GM23338 (cell line): Measurements from ENCODE around the gene NGEF. TPM values are rescaled to one million over a fixed set of nuclear protein-coding genes. Genes with fewer than 3 reads are reported as not detected.

Experiments used
- ATAC-seq: fragments of 200-7000 bp; cut with Tn5 transposase; 3 replicates; pipeline ENCODE4 v1.9.1; 2020
- DNase-seq: peaks from one replicate; pipeline ENCODE4 v3.0.0-alpha.2; 2015; ENCODE audit warnings: low spot score
- H2AFZ ChIP-seq: fragments of 200-600 bp; sonication (generic); 2 replicates; pipeline ENCODE4 v1.8.0; 2016; ENCODE audit warnings: antibody characterized with exemption, mild to moderate bottlenecking, moderate library complexity
- H3F3A ChIP-seq: fragments of 200-600 bp; sonication (generic); replicated peaks from 2 replicates; pipeline ENCODE4 v1.8.0; 2017; ENCODE audit warnings: antibody characterized with exemption, mixed run types, low read depth
- H3K27ac ChIP-seq: fragments of 200-600 bp; sonication (generic); 2 replicates; pipeline ENCODE4 v1.6.1; 2016; ENCODE audit warnings: low read depth
- H3K27me3 ChIP-seq: fragments of 200-600 bp; sonication (generic); 2 replicates; pipeline ENCODE4 v1.8.0; 2016; ENCODE audit warnings: mild to moderate bottlenecking, mixed run types, moderate library complexity; ENCODE audit not compliant: insufficient read depth
- H3K36me3 ChIP-seq: fragments of 200-600 bp; sonication (generic); 2 replicates; pipeline ENCODE4 v1.8.0; 2016; ENCODE audit warnings: mild to moderate bottlenecking; ENCODE audit not compliant: insufficient read depth
- H3K4me1 ChIP-seq: fragments of 200-600 bp; sonication (generic); 2 replicates; pipeline ENCODE4 v1.8.0; 2016; ENCODE audit warnings: mild to moderate bottlenecking, moderate library complexity; ENCODE audit not compliant: insufficient read depth
- H3K4me2 ChIP-seq: fragments of 200-600 bp; sonication (generic); 2 replicates; pipeline ENCODE4 v1.7.1; 2017; ENCODE audit warnings: mixed run types
- H3K4me3 ChIP-seq: fragments of 200-600 bp; sonication (generic); 2 replicates; pipeline ENCODE4 v1.6.1; 2016; ENCODE audit warnings: mixed run types
- H3K79me2 ChIP-seq: fragments of 200-600 bp; sonication (generic); replicated peaks from 2 replicates; pipeline ENCODE4 v1.8.0; 2017; ENCODE audit warnings: mild to moderate bottlenecking; ENCODE audit not compliant: insufficient read depth
- H3K9me2 ChIP-seq: fragments of 200-600 bp; sonication (generic); 2 replicates; pipeline ENCODE4 v1.8.0; 2017; ENCODE audit not compliant: insufficient read depth
- H4K20me1 ChIP-seq: fragments of 200-600 bp; sonication (generic); replicated peaks from 2 replicates; pipeline ENCODE4 v1.8.0; 2017; ENCODE audit warnings: mild to moderate bottlenecking; ENCODE audit not compliant: insufficient read depth
- H3K27ac Mint-ChIP-seq: 2 replicates; pipeline ENCODE4 v1.8.0; 2020; ENCODE audit warnings: inconsistent platforms, mild to moderate bottlenecking, moderate library complexity, mixed read lengths
- H3K27me3 Mint-ChIP-seq: 3 replicates; pipeline ENCODE4 v1.8.0; 2022; ENCODE audit warnings: low read depth, mild to moderate bottlenecking, moderate library complexity, mixed read lengths, inconsistent platforms; ENCODE audit not compliant: insufficient read depth, poor library complexity
- H3K36me3 Mint-ChIP-seq: 3 replicates; pipeline ENCODE4 v1.8.0; 2021; ENCODE audit warnings: low read depth, mild to moderate bottlenecking, inconsistent platforms, moderate library complexity, mixed read lengths
- H3K4me1 Mint-ChIP-seq: 3 replicates; pipeline ENCODE4 v1.8.0; 2020; ENCODE audit warnings: mild to moderate bottlenecking, inconsistent platforms, mixed read lengths
- H3K4me3 Mint-ChIP-seq: 3 replicates; pipeline ENCODE4 v1.8.0; 2021; ENCODE audit warnings: moderate library complexity, mild to moderate bottlenecking, inconsistent platforms, mixed read lengths
- H3K9me3 Mint-ChIP-seq: 3 replicates; pipeline ENCODE4 v1.8.0; 2020; ENCODE audit warnings: moderate library complexity, mild to moderate bottlenecking, inconsistent platforms, mixed read lengths
- CREB1 ChIP-seq: fragments of 250-450 bp; sonication (Bioruptor Pico); IDR thresholded peaks from 2 replicates; pipeline ENCODE4 v1.5.0; 2020; ENCODE audit warnings: low read depth, mild to moderate bottlenecking, moderate library complexity
- CTCF ChIP-seq, 2 experiments: fragments of 200-600 bp in 1 of 2; sonication (generic) in 1 of 2; conservative IDR thresholded peaks; 2 replicates each; pipeline versions ENCODE4 v1.5.1 to v1.6.1; 2016 to 2017; ENCODE audit warnings: antibody characterized with exemption in 2 of 2, low read depth in 2 of 2, mild to moderate bottlenecking in 2 of 2, moderate library complexity in 1 of 2
- ETS1 ChIP-seq: IDR thresholded peaks from 2 replicates; pipeline ENCODE4 v1.6.1; 2016; ENCODE audit warnings: antibody characterized with exemption
- EZH2 ChIP-seq: fragments of 200-600 bp; sonication (generic); IDR thresholded peaks from one replicate; pipeline ENCODE4 v1.8.0; 2017; ENCODE audit warnings: antibody characterized with exemption, mild to moderate bottlenecking, low read depth; ENCODE audit not compliant: unreplicated experiment
- EZH2phosphoT487 ChIP-seq: fragments of 200-600 bp; sonication (generic); IDR thresholded peaks from one replicate; pipeline ENCODE4 v1.8.1; 2018; ENCODE audit warnings: antibody characterized with exemption; ENCODE audit not compliant: unreplicated experiment
- JUNB ChIP-seq: IDR thresholded peaks from one replicate; pipeline ENCODE4 v1.6.1; 2016; ENCODE audit warnings: antibody characterized with exemption; ENCODE audit not compliant: unreplicated experiment
- NANOG ChIP-seq: IDR thresholded peaks from 2 replicates; pipeline ENCODE4 v1.6.1; 2016; ENCODE audit warnings: antibody characterized with exemption, borderline replicate concordance
- POLR2AphosphoS5 ChIP-seq: IDR thresholded peaks from 2 replicates; pipeline ENCODE4 v1.6.1; 2016; ENCODE audit warnings: antibody characterized with exemption, low read depth
- REST ChIP-seq: IDR thresholded peaks from one replicate; pipeline ENCODE4 v1.6.1; 2018; ENCODE audit warnings: antibody characterized with exemption; ENCODE audit not compliant: unreplicated experiment
- STAT1 ChIP-seq: IDR thresholded peaks from one replicate; pipeline ENCODE4 v1.6.1; 2016; ENCODE audit warnings: antibody characterized with exemption; ENCODE audit not compliant: unreplicated experiment
- ZNF114 ChIP-seq: fragments of 250-450 bp; sonication (Bioruptor Pico); IDR thresholded peaks from 2 replicates; pipeline ENCODE4 v1.5.0; 2020; ENCODE audit warnings: mild to moderate bottlenecking, moderate library complexity
- ZNF331 ChIP-seq: fragments of 250-450 bp; sonication (Bioruptor Pico); IDR thresholded peaks from 2 replicates; pipeline ENCODE4 v1.5.0; 2020; ENCODE audit warnings: low read depth, mild to moderate bottlenecking, moderate library complexity
- ZNF462 ChIP-seq: fragments of 250-450 bp; sonication (Bioruptor Pico); IDR thresholded peaks from 2 replicates; pipeline ENCODE4 v1.5.0; 2020; ENCODE audit warnings: mild to moderate bottlenecking, moderate library complexity
- polyA plus RNA-seq: library from polyadenylated mRNA; unstranded; fragments of >200 nt; fragmentation: Nextera tagmentation; extraction: Ambion mirVana; gene quantifications from 2 replicates; pipeline ENCODE4 v1.2.1, GENCODE V29; 2016
- total RNA-seq: library from RNA; depleted of rRNA; stranded (reverse); fragments of >200 nt; shearing (Covaris generic); gene quantifications from 2 replicates; pipeline ENCODE4 v1.2.3, GENCODE V29; 2014

Gene NGEF
- total and polyA plus RNA-seq, 2 experiments from 2014 or later, result 1.8 to 5.4 TPM

- DNase-seq (no peak), ATAC-seq (no peak)
- Histone ChIP-seq H3K4me3 (no peak overlapping the region), H2AFZ (no peak overlapping the region), H3K36me3 (no peaks in the 10 kb centered on the region), H3K79me2 (no peaks in the 10 kb centered on the region), H3K9me2 (no peaks in the 10 kb centered on the region), H3K27me3 (no peaks in the 10 kb centered on the region), H3K4me1 (no peaks in the 10 kb centered on the region), H3K4me2 (no peak overlapping the region), H3F3A (no peaks in the 10 kb centered on the region), H3K27ac (no peak overlapping the region), H4K20me1 (no peaks in the 10 kb centered on the region)
- Mint-ChIP-seq H3K27me3 (peaks cover 5% of the 10 kb centered on the region), H3K27ac (no peak overlapping the region), H3K4me3 (no peak overlapping the region), H3K36me3 (no peaks in the 10 kb centered on the region), H3K9me3 (no peaks in the 10 kb centered on the region; the same call in 2 of the 3 replicates), H3K4me1 (peaks cover 4% of the 10 kb centered on the region)
- no peak for TF ChIP-seq ETS1
- no peak for TF ChIP-seq JUNB
- TF ChIP-seq EZH2, result no peak
- TF ChIP-seq CREB1 (CRISPR knock-in tag), result no peak
- TF ChIP-seq STAT1, result no peak
- no peak for TF ChIP-seq REST
- no peak for TF ChIP-seq ZNF331 (CRISPR knock-in tag)
- no peak for TF ChIP-seq CTCF (conservative IDR thresholded peaks at IDR 0.05; ENCODE audit: low read depth in 2 of 2)
- no peak for TF ChIP-seq ZNF114 (CRISPR knock-in tag)
- TF ChIP-seq EZH2phosphoT487, result no peak
- TF ChIP-seq NANOG, result no peak
- TF ChIP-seq POLR2AphosphoS5, result no peak
- no peak for TF ChIP-seq ZNF462 (CRISPR knock-in tag)
Measured at GRCh38 chr2:233022561-233022960, 9.5 kb upstream of the NGEF start.
